ENCODE data around the gene IGF1R. TPM values are rescaled to one million over a fixed set of nuclear protein-coding genes. Genes with fewer than 3 reads are reported as not detected.

Gene IGF1R
- total and polyA plus RNA-seq, 2 of the 13 experiments (the other 11 are each of a cell fraction or from before 2014, with no cell fraction given) = 15.9 to 18.4 TPM

GRCh38 chr15:98843844-98844243 lies 195.5 kb downstream of the IGF1R start (continued):
- TF ChIP-seq ZNF552 (CRISPR knock-in tag; IDR thresholded peaks at IDR 0.05; ENCODE audit: borderline replicate concordance) = no peak
- TF ChIP-seq MAF1 (CRISPR knock-in tag; IDR thresholded peaks at IDR 0.05; ENCODE audit: borderline replicate concordance) = no peak
- TF ChIP-seq DZIP1 (CRISPR knock-in tag; IDR thresholded peaks at IDR 0.05) = no peak
- TF ChIP-seq KLF16 (CRISPR knock-in tag; IDR thresholded peaks at IDR 0.05) = 0 out of 4 replicates have a peak, but pooled peaks of 1 of the 2 experiments have one; percentile 34
- TF ChIP-seq SIN3A (IDR thresholded peaks at IDR 0.05; ENCODE audit: borderline replicate concordance, low read depth, low read length) = 0 out of 2 replicates have a peak, but pooled peaks have one; percentile 53
- TF ChIP-seq E2F1 (CRISPR knock-in tag; IDR thresholded peaks at IDR 0.05) = no peak
- TF ChIP-seq HNF1A (IDR thresholded peaks at IDR 0.05; ENCODE audit: low read depth) = peak; percentile 100
- TF ChIP-seq HNF1A (CRISPR knock-in tag; IDR thresholded peaks at IDR 0.05; ENCODE audit: borderline replicate concordance) = peak; percentile 99
- no peak for TF ChIP-seq PAX8 (CRISPR knock-in tag; IDR thresholded peaks at IDR 0.05; ENCODE audit: borderline replicate concordance)
- TF ChIP-seq DPF2 (CRISPR knock-in tag; IDR thresholded peaks at IDR 0.05; ENCODE audit: borderline replicate concordance, low read depth) = peak; percentile 56; the same call in 1 of the 2 replicates
- TF ChIP-seq ZNF276 (CRISPR knock-in tag; IDR thresholded peaks at IDR 0.05; ENCODE audit: low read depth) = no peak
- TF ChIP-seq ZNF646 (CRISPR knock-in tag; IDR thresholded peaks at IDR 0.05) = no peak
